LNCaP clone FGC (cell line): Measurements from ENCODE around the gene SORCS2.

ENCODE experiments used
- DNase-seq: peaks from one replicate; pipeline ENCODE4 v3.0.0-alpha.2; 2011; ENCODE audit warnings: low read depth
- H3K4me3 ChIP-seq: 2 replicates; pipeline ENCODE4 v1.5.1; 2011; ENCODE audit warnings: mild to moderate bottlenecking, low read depth, low read length, control low read depth
- CTCF ChIP-seq: IDR thresholded peaks from 2 replicates; pipeline ENCODE4 v1.5.1; 2012; ENCODE audit warnings: mild to moderate bottlenecking; ENCODE audit not compliant: control insufficient read depth, insufficient read depth; ENCODE audit errors: extremely low read depth

SORCS2 gene

GRCh38 chr4:7379186-7379585 lies 186.8 kb downstream of the SORCS2 start:
- no peak for TF ChIP-seq CTCF
- H3K4me3 ChIP-seq, result no peak overlapping the region
- DNase-seq, result no peak

- TF ChIP-seq CTCF, result no peak
- no peak overlapping the region for H3K4me3 ChIP-seq
- DNase-seq, result no peak
These were observed 187.4 kb downstream of the SORCS2 start for GRCh38 chr4:7379719-7380118.

GRCh38 chr4:7381221-7381889 lies 189.0 kb downstream of the SORCS2 start:
- DNase-seq, result no peak
- H3K4me3 ChIP-seq, result no peak overlapping the region
- TF ChIP-seq CTCF, result no peak

DNA sequence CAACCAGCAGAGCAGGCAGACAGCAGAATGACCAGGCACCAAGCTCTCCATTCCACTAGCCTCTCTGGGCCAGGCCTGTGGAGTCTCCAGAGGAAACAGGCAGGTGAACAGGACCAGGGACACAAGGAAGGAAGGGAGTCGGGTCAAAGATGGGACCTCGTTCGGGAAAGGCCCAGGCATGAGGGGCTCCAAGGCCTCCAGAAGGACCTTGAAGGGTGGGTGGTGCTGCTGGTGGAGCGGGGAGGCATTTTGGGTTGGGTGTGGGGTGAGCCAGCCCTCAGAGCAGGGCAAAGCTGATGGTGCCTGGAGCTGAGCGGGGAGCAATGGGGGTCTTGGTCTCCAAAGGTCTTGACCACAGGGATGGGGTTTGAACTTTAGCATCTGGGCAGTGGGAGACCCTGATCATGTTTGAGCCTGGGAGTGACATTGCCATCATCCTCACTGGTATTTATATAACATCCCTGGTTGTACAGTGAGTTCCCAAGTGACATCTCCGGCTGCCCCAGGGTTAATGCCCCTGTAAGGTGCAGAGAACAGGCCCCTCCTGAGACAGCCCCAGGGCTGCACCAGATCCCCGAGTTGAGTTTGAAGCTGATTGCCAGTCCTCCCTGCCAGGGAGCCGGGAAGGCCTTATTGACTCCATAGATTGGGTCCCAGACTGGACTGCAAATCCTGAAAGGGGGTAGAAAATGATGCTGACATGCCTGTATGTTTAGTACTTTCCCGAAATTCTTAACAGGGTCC lies 189.7 kb downstream of the SORCS2 start:
- no peak for TF ChIP-seq CTCF
- DNase-seq, result no peak
- H3K4me3 ChIP-seq, result no peak overlapping the region

DNA sequence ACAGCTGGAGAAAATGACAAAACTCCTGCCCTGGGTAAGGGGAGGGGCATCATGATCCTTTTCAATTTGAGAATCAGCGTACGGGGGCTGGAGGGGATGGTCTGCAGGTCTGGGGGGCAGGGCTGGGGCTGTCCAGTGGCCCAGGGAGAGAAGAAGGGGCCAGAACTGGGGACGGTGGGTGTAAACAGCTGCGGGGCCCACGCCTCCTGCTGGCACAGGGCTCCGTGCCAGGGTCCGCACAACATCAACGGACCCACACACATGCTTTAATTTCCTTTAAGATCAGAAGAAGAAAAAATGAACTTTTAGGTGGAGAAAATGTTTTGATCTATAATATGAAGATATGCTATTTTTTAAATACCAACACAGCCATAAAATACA lies 190.3 kb downstream of the SORCS2 start:
- H3K4me3 ChIP-seq, result no peak overlapping the region
- no peak for TF ChIP-seq CTCF
- DNase-seq, result no peak

GRCh38 chr4:7383266-7383665 lies 190.9 kb downstream of the SORCS2 start:
- no peak overlapping the region for H3K4me3 ChIP-seq
- TF ChIP-seq CTCF, result no peak
- DNase-seq, result no peak
